HG03571 (cell line): ENCODE measurements around the gene PTPN13.

Experiments
- ATAC-seq: cut with Tn5 transposase; IDR thresholded peaks from one replicate; pipeline ENCODE4 v1.9.1; 2021; ENCODE audit not compliant: unreplicated experiment

Gene PTPN13

DNA sequence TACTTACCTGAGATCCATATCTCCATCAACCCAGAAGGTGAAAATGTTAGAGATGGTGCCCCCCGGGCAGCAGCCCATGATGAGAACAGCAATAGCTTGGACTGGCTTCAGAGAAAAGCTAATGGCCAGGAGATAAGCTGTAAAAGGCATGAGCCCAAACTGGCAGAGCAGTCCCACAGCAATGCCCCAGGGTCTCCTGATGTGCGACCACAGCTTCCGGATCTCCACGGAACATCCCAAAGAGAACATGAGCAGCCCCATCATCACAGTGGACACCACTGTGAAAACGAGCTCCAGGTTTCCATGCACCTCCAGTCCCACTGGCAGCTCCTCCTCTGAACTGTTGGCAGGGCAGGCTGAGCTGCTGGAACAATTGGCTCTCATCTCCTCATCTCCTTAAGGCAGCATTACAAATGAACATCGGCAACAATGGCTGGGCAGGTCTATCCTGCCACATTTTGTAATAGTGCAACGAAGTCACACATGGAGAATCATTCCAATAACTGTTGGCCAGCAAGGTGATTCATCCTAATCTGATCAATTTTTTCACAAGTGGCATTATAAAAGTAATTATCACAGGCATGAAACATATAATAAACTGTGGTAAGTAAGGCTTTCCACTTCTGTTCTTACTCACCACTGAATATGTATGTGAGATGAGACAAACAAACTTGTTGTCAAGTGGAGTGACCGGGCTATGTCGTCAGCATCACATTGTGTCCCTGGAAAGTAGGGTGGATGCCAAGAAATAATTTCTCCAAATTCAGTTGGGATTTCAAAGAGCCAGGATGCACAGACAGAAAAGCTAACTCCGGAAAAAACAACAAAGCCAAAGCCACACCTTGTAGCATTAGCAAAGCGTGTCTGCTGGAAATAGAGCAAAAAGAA is 254.9 kb downstream of the PTPN13 start, which contains the start of gene SLC10A6:
TSS of gene SLC10A6 (minus strand) at position 653 of the 888 bp plus-strand sequence. CDS start at position 384, 269 bp downstream.
- no peak for ATAC-seq

DNA sequence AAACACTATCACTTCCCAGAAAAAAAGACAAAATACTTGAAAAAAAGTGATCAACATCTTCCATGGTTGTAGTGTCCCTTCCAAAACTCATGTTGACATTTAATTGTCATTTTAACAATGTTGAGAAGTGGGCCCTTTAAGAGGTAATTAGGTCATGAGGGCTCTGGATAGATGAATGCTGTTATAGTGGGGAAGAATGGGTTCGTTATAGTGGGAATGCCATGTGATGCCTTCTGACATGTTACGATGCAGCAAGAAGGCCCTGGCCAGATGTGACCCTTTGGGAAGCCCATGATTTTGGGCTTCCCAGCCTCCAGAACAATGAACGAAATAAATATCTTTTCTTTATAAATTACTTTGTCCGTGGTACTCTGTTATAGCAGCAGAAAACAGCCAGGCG is 259.1 kb downstream of the PTPN13 start:
- no peak for ATAC-seq

DNA sequence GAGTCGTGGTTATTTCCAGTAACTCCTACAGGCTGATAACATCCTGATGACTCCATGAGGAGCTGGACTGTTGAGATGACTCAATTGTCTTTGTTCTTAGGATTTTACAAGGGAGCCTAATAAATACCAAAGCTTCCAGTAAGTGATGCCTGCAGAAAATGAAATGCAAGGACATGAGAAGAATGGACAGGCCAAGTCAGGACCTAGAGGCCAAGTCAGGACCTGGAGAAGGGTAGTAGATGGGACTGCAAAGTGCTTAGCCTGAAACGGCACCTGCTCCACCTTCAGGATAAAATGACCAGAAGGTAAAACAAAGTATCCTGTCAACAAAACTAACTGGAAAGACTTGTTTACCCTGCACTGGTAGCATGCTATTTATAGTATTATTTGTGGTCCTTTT is 261.5 kb downstream of the PTPN13 start:
- no peak for ATAC-seq

DNA sequence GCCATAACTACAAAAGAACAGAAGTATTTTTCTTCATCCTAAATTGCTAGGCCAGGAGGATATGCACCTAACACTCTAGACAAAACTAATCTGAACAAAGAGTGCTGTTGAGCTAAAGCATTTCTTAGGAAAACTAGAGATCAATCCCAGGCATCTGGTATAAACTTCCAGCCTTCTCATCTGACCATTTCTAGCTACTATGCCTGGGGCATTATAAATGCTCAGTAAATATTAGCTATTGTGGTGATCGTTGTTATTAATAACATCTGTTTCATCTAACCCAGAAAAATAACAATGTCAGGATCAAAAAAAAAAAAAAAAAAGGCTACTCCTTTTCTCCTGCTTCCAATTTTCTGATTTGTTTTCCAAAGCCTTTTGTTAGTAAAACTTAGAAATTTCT is 262.8 kb downstream of the PTPN13 start:
- no peak for ATAC-seq

DNA sequence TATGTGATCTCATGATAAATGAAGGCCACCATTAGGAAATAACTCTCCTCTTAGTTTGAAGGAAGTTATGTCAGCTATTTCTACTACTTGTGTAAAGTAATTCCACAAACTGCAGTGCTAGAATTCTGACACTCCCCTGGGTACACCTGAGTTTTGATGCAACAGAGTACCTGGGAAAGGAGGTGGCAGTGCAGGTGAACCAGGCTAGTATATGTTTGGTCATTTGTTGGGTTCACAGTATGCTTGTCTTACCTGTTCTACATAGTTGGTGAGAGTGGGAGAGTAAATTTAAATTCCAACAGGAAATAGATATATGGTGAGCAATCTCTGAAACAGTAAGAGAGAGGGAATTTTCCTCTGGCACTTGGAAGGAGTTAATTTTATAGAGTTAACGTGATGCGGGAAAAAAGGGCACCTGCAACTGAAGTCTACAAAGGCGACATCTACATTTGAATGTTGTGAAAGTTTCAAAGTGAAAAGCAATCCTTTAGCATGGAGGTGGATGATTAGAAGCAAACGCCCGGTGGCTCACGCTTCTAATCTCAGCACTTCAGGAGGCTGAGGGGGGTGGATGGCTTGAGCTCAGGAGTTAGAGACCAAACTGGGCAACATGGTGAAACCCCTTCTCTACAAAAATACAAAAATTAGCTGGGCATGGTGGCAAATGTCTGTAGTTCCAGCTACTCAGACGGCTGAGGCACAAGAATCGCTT is 263.4 kb downstream of the PTPN13 start:
- ATAC-seq: no peak
